ENCODE data around the gene KNSTRN.

The KNSTRN gene

DNA sequence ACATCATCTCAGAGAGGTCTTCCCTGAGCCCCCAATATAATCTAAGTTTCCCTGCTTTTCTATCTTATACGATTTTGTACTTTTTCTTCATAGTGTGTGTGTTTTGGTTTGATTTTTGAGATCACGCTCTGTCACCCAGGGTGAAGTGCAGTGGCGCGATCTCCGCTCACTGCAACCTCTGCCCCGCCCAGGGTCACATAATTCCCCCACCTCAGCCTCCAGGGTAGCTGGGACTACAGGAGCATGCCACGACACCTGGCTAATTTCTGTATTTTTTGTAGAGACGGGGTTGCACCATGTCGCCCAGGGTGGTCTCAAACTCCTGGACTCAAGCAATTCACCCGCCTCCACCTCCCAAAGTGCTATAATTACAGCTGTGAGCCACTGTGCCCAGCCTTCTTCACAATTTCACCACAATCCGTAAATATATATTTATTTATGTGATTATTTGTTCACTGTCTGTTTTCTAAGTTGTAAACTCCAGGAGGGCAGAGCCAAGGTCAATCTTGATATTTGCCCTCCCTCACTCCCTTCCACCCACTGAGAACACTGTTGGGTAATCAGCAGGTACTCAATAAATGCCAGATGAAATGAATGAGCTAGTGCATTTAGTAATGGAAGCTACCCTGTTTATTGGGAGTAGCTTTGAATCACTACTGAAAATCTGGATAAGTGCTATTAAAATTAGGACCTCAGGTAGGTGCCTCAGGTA lies 547 bp upstream of the KNSTRN start:
- TF ChIP-seq, protein P1, sequence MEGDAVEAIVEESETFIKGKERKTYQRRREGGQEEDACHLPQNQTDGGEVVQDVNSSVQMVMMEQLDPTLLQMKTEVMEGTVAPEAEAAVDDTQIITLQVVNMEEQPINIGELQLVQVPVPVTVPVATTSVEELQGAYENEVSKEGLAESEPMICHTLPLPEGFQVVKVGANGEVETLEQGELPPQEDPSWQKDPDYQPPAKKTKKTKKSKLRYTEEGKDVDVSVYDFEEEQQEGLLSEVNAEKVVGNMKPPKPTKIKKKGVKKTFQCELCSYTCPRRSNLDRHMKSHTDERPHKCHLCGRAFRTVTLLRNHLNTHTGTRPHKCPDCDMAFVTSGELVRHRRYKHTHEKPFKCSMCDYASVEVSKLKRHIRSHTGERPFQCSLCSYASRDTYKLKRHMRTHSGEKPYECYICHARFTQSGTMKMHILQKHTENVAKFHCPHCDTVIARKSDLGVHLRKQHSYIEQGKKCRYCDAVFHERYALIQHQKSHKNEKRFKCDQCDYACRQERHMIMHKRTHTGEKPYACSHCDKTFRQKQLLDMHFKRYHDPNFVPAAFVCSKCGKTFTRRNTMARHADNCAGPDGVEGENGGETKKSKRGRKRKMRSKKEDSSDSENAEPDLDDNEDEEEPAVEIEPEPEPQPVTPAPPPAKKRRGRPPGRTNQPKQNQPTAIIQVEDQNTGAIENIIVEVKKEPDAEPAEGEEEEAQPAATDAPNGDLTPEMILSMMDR (IDR thresholded peaks at IDR 0.05; ENCODE audit: extremely low read depth, insufficient read depth, missing control alignments) = no peak
- in situ Hi-C loops (cut with MboI; ENCODE audit: low pct_unique_long_range_greater_than_20kb, low sequenced_read_pairs, unreplicated experiment) = no loop called here
- no peak for DNase-seq (ENCODE audit: low spot score)

DNA sequence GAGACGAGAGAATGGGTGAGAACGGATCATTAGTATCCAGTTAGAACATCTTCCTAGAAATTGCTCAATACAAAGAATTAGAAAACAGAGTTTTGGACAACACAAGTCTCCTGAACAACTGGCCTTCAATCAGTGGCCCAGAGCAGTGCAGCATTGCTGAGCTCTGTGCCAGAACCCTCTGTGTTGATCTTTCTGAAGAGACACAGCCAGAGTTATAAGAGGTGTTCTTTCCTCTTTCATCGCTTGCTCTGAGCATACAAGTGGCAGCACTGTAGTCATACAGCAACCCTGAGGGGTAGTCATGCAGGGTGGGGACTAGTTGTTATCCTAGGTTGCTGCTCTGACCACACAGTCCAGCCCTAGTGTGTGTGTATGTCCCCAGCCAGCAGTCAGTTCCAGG lies 4.0 kb downstream of the KNSTRN start:
- TF ChIP-seq, protein P1 (IDR thresholded peaks at IDR 0.05; ENCODE audit: extremely low read depth, insufficient read depth, missing control alignments) = no peak
- DNase-seq (ENCODE audit: low spot score) = no peak
- in situ Hi-C loops (cut with MboI; ENCODE audit: low pct_unique_long_range_greater_than_20kb, low sequenced_read_pairs, unreplicated experiment) = no loop called here

DNA sequence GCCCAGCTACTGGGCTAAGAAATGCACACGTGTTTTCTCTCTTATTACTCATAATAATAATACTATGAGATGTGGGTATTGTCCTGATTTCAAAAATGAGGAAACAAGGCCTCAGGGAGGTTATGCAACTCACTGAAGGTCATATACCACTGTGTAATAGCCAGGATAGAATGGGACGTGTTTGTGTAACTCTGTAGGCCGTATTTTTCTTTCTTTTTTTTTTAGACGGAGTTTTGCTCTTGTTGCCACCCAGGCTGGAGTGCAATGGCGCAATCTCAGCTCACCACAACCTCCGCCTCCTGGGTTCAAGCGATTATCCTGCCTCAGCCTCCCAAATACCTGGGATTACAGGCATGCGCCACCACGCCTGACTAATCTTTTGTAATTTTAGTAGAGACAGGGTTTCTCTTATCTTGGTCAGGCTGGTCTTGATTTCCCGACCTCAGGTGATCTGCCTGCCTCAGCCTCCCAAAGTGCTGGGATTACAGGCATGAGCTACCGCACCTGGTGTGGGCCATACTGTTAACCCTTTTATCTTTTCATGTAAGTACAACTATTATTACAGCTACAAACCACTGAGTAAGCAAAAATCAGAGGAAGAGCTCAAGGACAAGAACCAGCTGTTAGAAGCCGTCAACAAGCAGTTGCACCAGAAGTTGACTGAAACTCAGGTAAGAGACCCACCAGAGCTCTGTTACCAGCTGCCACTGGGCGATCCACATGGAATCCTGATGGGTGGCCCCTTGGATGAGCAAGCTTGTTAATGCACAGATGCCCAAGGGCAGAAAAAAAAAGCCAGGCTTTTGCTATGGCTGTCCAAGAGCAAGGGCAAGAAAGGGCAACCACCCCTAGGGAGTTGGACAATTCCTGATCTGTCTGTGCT lies 6.7 kb downstream of the KNSTRN start:
- in situ Hi-C loops (cut with MboI; ENCODE audit: low pct_unique_long_range_greater_than_20kb, low sequenced_read_pairs, unreplicated experiment) = no loop called here
- TF ChIP-seq, protein P1 (IDR thresholded peaks at IDR 0.05; ENCODE audit: extremely low read depth, insufficient read depth, missing control alignments) = no peak
- DNase-seq (ENCODE audit: low spot score) = no peak

DNA sequence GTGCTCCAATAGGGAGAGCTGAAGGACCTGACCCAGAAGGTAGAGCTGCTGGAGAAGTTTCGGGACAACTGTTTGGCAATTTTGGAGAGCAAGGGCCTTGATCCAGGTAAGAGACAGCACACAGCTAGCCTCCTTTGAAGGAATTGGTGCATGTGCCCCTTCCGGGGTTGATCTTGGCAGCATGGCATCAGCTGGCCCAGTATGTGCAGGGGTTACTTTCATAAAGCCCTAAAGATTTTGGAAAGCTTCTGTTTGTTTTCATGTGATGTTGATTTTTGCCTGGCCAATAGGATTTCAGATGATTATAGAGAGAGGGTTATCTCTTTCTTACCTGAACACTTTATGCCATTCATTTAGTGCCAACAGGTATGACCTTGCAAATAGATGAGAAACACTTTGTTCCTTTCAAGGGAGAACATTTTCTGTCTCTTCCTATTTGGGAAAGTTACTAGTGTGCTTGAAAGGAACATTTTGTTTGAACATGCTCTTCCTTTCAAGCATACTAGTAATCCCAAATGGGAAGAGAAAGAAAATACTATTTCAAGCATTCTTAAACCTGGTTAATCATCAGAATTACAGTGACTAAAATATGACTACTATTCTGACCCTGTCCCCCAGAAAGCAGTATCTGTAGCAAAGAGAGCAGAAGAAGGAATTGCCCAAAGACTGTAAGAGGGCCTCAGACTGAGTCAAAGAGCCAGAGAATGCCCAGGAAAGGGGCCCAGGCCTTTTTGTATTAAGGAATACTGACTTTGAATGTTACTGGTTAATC lies 7.5 kb downstream of the KNSTRN start:
- in situ Hi-C loops (cut with MboI; ENCODE audit: low pct_unique_long_range_greater_than_20kb, low sequenced_read_pairs, unreplicated experiment) = no loop called here
- no peak for DNase-seq (ENCODE audit: low spot score)

DNA sequence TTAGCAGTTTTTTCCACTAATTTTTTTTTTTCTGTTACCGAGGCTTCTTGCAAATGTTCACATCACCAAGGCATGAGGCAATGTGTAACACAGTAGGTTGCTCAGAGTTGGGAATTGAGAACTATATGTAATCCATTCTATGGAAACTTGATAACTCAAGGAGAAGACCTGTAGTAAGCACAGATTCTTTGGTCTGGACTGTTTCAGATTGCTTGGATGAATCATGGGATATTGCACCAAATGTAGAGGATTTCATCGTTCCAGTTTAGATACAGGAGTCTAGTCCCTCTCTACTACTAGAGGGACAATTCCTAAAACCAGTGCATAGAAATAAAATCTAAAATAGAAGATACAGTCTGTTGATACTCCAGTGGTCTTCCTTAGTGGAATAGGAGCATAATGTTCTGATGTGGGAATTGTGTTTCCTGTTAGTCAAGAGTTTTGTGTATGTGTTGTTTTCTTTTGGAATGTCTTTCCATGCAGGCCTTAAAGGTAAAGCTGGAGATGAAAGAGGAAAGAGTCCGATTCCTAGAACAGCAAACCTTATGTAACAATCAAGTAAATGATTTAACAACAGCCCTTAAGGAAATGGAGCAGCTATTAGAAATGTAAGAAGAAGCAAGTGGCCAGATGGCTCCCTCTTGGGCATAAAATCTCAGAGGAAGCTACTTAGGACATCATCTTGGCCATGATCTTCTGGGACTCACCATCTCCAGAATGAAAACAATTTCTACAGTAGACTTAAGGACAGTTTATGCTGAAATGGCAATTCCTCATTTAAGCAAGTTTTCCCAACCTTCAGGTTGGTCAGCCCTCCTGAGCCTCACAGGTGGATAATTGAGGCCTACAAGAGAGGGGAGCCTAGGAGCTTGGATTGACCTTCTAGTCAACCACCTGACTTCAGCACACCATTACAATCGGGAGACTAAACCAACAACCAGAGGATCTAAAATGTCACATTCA lies 10.7 kb downstream of the KNSTRN start:
- TF ChIP-seq, protein P1 (IDR thresholded peaks at IDR 0.05; ENCODE audit: extremely low read depth, insufficient read depth, missing control alignments) = no peak
- in situ Hi-C loops (cut with MboI; ENCODE audit: low pct_unique_long_range_greater_than_20kb, low sequenced_read_pairs, unreplicated experiment) = no loop called here
- no peak for DNase-seq (ENCODE audit: low spot score)

More for the DNA sequence above, 7.5 kb downstream of the KNSTRN start:
- TF ChIP-seq, protein P1 (IDR thresholded peaks at IDR 0.05; ENCODE audit: extremely low read depth, insufficient read depth, missing control alignments) = no peak
